Transverse colon (tissue), 4 donors: Measurements from ENCODE around the gene UPP1. TPM values are rescaled to one million over a fixed set of nuclear protein-coding genes. Genes with fewer than 3 reads are reported as not detected.

Experiments
- DNase-seq: peaks from one replicate; pipeline ENCODE4 v3.0.0-alpha.2; 2019
- H3K27ac ChIP-seq, 4 donors: fragments of 200-600 bp; sonication (generic); 2 replicates each; pipeline ENCODE4 v1.5.1; 2016 to 2018; ENCODE audit warnings: inconsistent platforms in 4 of 4
- H3K27me3 ChIP-seq: fragments of 200-600 bp; sonication (generic); 2 replicates; pipeline ENCODE4 v1.5.1; 2017; ENCODE audit warnings: inconsistent platforms
- H3K36me3 ChIP-seq, 4 donors: fragments of 200-600 bp; sonication (generic); 2 replicates each; pipeline ENCODE4 v1.5.1; 2017 to 2019; ENCODE audit warnings: inconsistent platforms in 4 of 4
- H3K4me1 ChIP-seq, 4 donors: fragments of 200-600 bp; sonication (generic); 2 replicates each; pipeline ENCODE4 v1.5.1; 2017 to 2020; ENCODE audit warnings: inconsistent platforms in 4 of 4
- H3K4me3 ChIP-seq, 4 donors: fragments of 200-600 bp; sonication (generic); 1 replicate in 1 of 4; 2 replicates in 3 of 4; pipeline versions ENCODE4 v1.5.1 to v1.6.1; 2017 to 2019; ENCODE audit warnings: inconsistent platforms in 4 of 4
- H3K9me3 ChIP-seq, 2 donors: fragments of 200-600 bp; sonication (generic); 2 replicates each; pipeline ENCODE4 v1.5.1; 2017 to 2019; ENCODE audit warnings: inconsistent platforms in 2 of 2
- CTCF ChIP-seq, 5 experiments: fragments of 200-600 bp in 3 of 5; fragments of 450-650 bp in 2 of 5; sonication (generic) in 3 of 5; IDR thresholded peaks; 1 replicate in 2 of 5; 2 replicates in 3 of 5; pipeline ENCODE4 v1.5.1; 2016 to 2017; ENCODE audit warnings: antibody characterized with exemption in 5 of 5, inconsistent platforms in 3 of 5, mild to moderate bottlenecking in 2 of 5, moderate library complexity in 1 of 5
- EP300 ChIP-seq: sonication (generic); formaldehyde crosslinking; IDR thresholded peaks from one replicate; pipeline ENCODE4 v1.6.1; 2017; ENCODE audit warnings: antibody characterized with exemption, low read depth
- POLR2A ChIP-seq: fragments of 450-650 bp; IDR thresholded peaks from one replicate; pipeline ENCODE4 v1.6.1; 2016; ENCODE audit warnings: antibody characterized with exemption, mild to moderate bottlenecking, moderate library complexity
- POLR2AphosphoS5 ChIP-seq, 3 donors: sonication (generic); formaldehyde crosslinking; IDR thresholded peaks; one replicate each; pipeline ENCODE4 v1.6.1; 2016; ENCODE audit warnings: antibody characterized with exemption in 3 of 3
- WGBS, 2 donors: methylation state at CpG; one replicate each; pipeline ENCODE4 v1.1.5; 2018; ENCODE audit warnings: low coverage in 1 of 2; 5-methylcytosine and 5-hydroxymethylcytosine counted together
- in situ Hi-C, 4 donors: fragments of 200-750 bp; cut with MboI; loops; one replicate each; pipeline versions ENCODE4 v1.15.0 to v1.15.1; 2017; ENCODE audit warnings: low sequenced_read_pairs in 3 of 4, low pct_ligation_motif_present in 1 of 4, low pct_unique_long_range_greater_than_20kb in 1 of 4
- intact Hi-C: fragments of 100-400 bp; cut with DNase I; formaldehyde crosslinking; loops from one replicate; pipeline ENCODE4 v1.15.1; 2023; ENCODE audit warnings: low total_unique reads
- total RNA-seq, 4 donors: library from RNA; depleted of rRNA; stranded (reverse); fragments of >200 nt; gene quantifications; one replicate each; pipeline ENCODE4 v1.1.0, GENCODE V29; 2016

Gene UPP1
- total RNA-seq, 4 donors from 2014 or later = 31.3 to 46.8 (median 39.3) TPM

- H3K4me1 ChIP-seq = peaks cover 7 to 42% (median 23%) of the 10 kb centered on the region in 4 donors
- H3K27me3 ChIP-seq = no peaks in the 10 kb centered on the region
- intact Hi-C loops (no loop called here), in situ Hi-C loops (loop anchor here in 1 of 4 donors (5.0 kb wide), 1 partner anchor 98 kb away; no protein-coding TSS in a partner anchor)
- 66 to 90% methylated on average over 3 to 28 of the region's 28 CpGs for WGBS, 2 donors
- TF ChIP-seq POLR2AphosphoS5 (IDR thresholded peaks at IDR 0.05) = peak in 1 of 3 donors; percentile 10
- TF ChIP-seq EP300 = no peak
- TF ChIP-seq POLR2A = no peak
- no peak for TF ChIP-seq CTCF (IDR thresholded peaks at IDR 0.05)
- peak overlapping the region; percentile 69 to 85 (median 83) for H3K4me3 ChIP-seq
- peaks cover 0 to 20% (median 4%) of the 10 kb centered on the region in 4 donors for H3K36me3 ChIP-seq
- peak; percentile 47 for DNase-seq
- peak overlapping the region; percentile 94 to 97 (median 95) for H3K27ac ChIP-seq
- no peaks in the 10 kb centered on the region for H3K9me3 ChIP-seq
Measured at GRCh38 chr7:48090095-48090805, 1.2 kb downstream of the UPP1 start.

DNA sequence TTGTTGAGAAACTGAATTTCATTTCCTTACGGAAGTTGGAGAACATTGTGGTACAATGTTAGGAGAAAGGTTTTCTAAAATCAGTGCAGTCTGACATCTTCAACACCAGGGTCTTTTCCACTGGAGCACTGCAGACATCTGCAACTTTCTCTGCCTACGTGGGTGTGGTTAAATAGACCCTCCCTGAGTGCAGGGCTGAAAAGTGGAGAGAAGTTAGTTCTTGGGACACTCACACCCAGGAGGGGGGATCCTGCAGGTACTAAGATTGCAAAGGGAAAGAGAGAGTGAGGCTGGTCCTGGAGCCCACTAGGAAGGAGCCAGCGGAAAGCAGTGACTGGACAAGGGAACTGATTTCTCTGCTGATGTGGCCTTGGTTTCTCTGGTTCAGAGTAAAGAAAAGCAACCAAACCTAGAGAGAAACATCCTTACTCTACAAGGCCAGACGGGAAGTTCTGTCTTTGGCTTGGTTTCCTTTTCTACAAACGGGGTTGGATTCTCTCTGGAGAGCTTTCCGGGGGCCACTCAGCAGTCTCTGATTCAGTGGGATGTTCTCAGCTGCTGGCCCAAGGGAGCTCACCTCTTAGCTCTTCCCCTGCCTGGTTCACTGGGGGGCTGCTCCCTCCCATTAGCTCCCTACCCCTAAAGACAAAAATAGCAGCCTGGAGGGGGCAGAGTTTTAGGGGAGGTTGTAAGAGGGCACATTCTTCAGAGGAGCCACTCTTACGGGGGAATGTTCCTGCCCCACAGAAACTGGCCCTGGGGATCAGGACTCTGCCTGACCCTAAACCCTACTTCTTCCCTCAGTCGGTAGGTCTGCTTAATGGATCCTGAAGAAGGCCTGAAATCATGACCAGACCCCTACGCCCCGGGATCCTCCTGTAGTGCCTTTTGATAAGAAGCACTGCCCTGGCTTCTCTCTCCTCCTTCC is 2.7 kb downstream of the UPP1 start:
- no peaks in the 10 kb centered on the region for H3K9me3 ChIP-seq
- TF ChIP-seq POLR2AphosphoS5 (IDR thresholded peaks at IDR 0.05) = no peak
- no peak for TF ChIP-seq EP300
- TF ChIP-seq CTCF (IDR thresholded peaks at IDR 0.05) = no peak
- in situ Hi-C loops = loop anchor here in 1 of 4 donors (5.0 kb wide), 1 partner anchor 99 kb away; no protein-coding TSS in a partner anchor
- peaks cover 7 to 27% (median 20%) of the 10 kb centered on the region in 4 donors for H3K4me1 ChIP-seq
- no peak overlapping the region for H3K4me3 ChIP-seq
- whole genome bisulfite sequencing, 2 donors = 82 to 96% methylated on average over 3 to 10 of the region's 10 CpGs
- no peak for DNase-seq
- intact Hi-C loops = no loop called here
- H3K27ac ChIP-seq = no peak overlapping the region
- peaks cover 0 to 20% (median 4%) of the 10 kb centered on the region in 4 donors for H3K36me3 ChIP-seq
- no peaks in the 10 kb centered on the region for H3K27me3 ChIP-seq

- intact Hi-C loops = no loop called here
- in situ Hi-C loops = loop anchor here in 1 of 4 donors (5.0 kb wide), 1 partner anchor 103 kb away; no protein-coding TSS in a partner anchor
Measured at GRCh38 chr7:48094861-48095293, 5.8 kb downstream of the UPP1 start.

More at GRCh38 chr7:48094861-48095293, 5.8 kb downstream of the UPP1 start:
- TF ChIP-seq EP300 (no peak), POLR2AphosphoS5 (IDR thresholded peaks at IDR 0.05) (no peak), CTCF (IDR thresholded peaks at IDR 0.05) (no peak), POLR2A (no peak)
- Histone ChIP-seq H3K4me1 (peaks cover 0 to 14% (median 9%) of the 10 kb centered on the region in 4 donors), H3K27ac (no peak overlapping the region), H3K9me3 (no peaks in the 10 kb centered on the region), H3K27me3 (no peaks in the 10 kb centered on the region), H3K4me3 (no peak overlapping the region), H3K36me3 (peaks cover 0 to 30% (median 4%) of the 10 kb centered on the region in 4 donors)
- DNase-seq = no peak
- 87 to 89% methylated on average over 3 of the region's 3 CpGs for WGBS, 2 donors
